ENCODE results near the gene TSPAN18.

TSPAN18 gene

GRCh38 chr11:44779736-44780520, 53.2 kb downstream of the TSPAN18 start:
- no peak for DNase-seq

GRCh38 chr11:44780940-44781631, 54.3 kb downstream of the TSPAN18 start:
- DNase-seq, result no peak

- DNase-seq, result no peak
These were observed 54.9 kb downstream of the TSPAN18 start for GRCh38 chr11:44781655-44782054.

GRCh38 chr11:44782478-44782877, 55.7 kb downstream of the TSPAN18 start:
- no peak for DNase-seq

- no peak for DNase-seq
These were observed 57.6 kb downstream of the TSPAN18 start for GRCh38 chr11:44784436-44784760.

GRCh38 chr11:44784851-44785250, 58.1 kb downstream of the TSPAN18 start:
- no peak for DNase-seq

- DNase-seq, result no peak
These were observed 59.3 kb downstream of the TSPAN18 start for GRCh38 chr11:44785856-44786607.

GRCh38 chr11:44787070-44787469, 60.3 kb downstream of the TSPAN18 start:
- no peak for DNase-seq

- DNase-seq, result no peak
These were observed 61.2 kb downstream of the TSPAN18 start for GRCh38 chr11:44787981-44788380.

- no peak for DNase-seq
These were observed 61.9 kb downstream of the TSPAN18 start for GRCh38 chr11:44788536-44789261.

- no peak for DNase-seq
These were observed 62.7 kb downstream of the TSPAN18 start for GRCh38 chr11:44789496-44789895.

GRCh38 chr11:44790211-44790610, 63.4 kb downstream of the TSPAN18 start:
- no peak for DNase-seq

GRCh38 chr11:44791316-44791925, 64.7 kb downstream of the TSPAN18 start:
- DNase-seq, result no peak

GRCh38 chr11:44792171-44792570, 65.4 kb downstream of the TSPAN18 start:
- DNase-seq, result no peak

- peak; percentile 91 for DNase-seq
These were observed 66.8 kb downstream of the TSPAN18 start for GRCh38 chr11:44793350-44794090.

GRCh38 chr11:44795803-44796535, 69.2 kb downstream of the TSPAN18 start:
- DNase-seq, result no peak

GRCh38 chr11:44797051-44797450, 70.3 kb downstream of the TSPAN18 start:
- DNase-seq, result no peak

- peak; percentile 61 for DNase-seq
These were observed 71.3 kb downstream of the TSPAN18 start for GRCh38 chr11:44797886-44798606.

GRCh38 chr11:44798607-44798972, 71.8 kb downstream of the TSPAN18 start:
- DNase-seq, result no peak

- peak; percentile 60 for DNase-seq
These were observed 72.2 kb downstream of the TSPAN18 start for GRCh38 chr11:44799012-44799411.

- DNase-seq, result no peak
These were observed 75.6 kb downstream of the TSPAN18 start for GRCh38 chr11:44802347-44802746.
